ENCODE measurements around the gene MED26.

Gene MED26

DNA sequence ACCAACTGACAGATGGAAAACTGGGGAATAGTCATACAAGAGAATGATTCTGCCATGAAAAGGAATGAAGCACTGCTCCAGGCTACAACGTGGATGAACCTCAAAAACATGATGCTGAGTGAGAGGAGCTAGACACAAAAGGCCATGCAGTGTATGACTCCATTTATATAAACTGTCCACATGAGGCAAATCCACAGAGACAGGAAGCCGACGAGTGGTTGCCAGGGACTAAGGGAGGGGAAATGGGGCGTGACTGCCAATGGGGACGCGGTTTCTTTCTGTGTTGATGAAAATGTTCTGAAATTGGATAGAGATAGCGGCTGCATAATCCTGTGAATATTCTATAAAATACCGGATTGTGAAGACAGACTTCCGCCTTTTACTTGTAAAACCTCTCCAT, 21.7 kb upstream of the MED26 start:
- no peak for DNase-seq

- DNase-seq: no peak
These were observed 17.1 kb upstream of the MED26 start for GRCh38 chr19:16645140-16645539.

DNA sequence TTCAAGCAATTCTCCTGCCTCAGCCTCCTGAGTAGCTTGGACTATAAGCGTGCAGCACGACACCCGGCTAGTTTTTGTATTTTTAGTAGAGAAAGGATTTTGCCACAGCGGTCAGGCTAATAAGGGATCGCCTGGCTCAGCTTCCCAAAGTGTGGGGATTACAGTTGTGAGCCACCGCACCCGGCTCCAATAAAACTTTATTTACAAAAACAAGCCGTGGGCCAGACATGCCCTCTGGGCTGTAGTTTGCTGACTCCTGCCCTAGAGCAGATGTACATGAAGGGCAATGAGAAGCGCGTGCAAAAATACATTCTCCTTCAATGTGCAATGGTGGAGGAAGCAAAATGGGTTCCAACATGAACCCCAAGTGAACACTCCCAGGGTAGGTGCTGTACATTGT, 13.7 kb upstream of the MED26 start:
- no peak for DNase-seq

DNA sequence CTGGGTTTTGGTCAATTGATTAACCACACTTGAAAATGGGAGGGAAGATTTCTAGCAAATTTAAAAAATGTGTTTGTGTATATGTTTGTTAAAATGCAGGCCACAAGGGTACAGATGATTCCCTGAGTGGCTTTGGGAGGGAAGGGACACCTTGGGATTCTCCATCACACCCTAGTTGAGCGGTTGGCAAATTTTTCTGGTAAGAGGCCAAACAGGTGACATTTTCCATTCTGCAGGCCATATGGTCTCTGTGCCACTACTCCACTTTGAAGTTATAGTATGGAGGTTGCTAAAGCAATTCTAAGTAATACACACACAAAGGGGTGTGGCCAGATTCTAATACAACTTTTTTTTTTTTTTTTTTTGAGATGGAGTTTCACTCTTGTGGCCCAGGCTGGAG, 12.9 kb upstream of the MED26 start:
- no peak for DNase-seq

DNA sequence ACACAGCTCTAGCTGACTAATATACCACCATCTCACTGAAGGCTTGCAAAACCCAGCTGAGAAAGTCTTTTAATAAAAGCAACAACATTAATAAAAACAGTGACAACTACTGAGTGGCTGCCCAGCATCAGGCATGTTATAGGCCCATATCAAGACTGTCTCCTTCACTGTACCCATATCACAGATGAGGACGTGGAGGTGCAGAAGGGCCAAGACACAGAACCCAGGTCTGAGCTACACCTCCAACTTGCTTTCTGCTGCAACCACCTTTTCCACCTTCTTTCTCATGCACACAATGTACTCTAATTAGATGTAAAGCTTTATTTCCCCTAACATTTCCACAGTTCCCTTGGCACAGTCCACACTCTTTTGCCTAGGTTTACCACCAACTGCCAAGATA, 10.7 kb upstream of the MED26 start:
- no peak for DNase-seq

- no peak for DNase-seq
These were observed 9.5 kb upstream of the MED26 start for GRCh38 chr19:16637535-16637934.

- DNase-seq: no peak
These were observed 3.5 kb upstream of the MED26 start for GRCh38 chr19:16631465-16631864.

DNA sequence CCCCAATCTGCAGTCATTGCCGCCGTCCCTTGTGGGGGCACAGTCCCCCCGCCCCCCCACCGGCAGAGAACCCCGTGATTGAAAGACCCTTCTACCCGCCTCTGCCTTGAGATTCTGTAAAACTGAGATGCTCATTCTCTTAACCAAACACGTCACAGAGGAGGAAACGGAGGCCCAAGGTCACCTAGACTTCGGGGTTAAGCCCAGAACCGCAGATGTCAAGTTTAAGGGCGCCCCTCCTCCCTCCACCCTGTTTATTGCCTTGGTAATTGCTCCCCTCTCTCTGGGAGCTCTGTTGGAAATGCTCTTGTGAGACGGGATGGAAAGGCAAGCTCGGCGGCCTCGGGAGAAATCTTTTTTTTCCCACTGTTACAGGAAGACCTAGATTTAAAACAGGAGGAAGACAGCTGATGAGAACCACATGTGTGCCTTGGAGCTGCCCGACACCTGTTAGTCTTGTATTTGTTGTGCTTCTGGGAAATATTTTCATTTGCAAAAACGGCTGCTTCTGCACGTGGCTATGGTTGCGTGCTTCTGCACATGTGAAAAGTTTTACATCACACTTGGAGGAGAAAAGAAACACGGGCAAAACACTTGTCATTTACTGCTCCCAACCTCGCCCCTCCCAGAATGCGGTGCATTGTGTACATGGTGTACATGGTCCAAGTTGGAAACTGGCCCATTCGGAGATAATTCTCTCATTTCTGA, 1.1 kb upstream of the MED26 start:
- DNase-seq: no peak

DNA sequence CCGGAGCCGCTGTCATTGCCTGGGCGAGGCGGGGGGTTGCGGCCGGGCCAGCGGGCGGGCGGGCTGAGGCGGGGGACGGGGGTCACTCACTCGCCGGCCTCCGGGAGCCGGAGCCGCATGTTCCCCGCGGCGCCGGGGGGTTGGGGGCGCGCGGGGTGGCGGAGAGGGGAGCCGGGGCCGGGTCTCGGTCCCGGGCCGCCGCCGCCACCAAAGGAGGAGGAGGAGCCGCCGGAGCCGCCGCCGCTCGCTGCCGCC, 149 bp downstream of the MED26 start:
- DNase-seq: no peak

GRCh38 chr19:16627193-16627927, 644 bp downstream of the MED26 start:
- no peak for DNase-seq

DNA sequence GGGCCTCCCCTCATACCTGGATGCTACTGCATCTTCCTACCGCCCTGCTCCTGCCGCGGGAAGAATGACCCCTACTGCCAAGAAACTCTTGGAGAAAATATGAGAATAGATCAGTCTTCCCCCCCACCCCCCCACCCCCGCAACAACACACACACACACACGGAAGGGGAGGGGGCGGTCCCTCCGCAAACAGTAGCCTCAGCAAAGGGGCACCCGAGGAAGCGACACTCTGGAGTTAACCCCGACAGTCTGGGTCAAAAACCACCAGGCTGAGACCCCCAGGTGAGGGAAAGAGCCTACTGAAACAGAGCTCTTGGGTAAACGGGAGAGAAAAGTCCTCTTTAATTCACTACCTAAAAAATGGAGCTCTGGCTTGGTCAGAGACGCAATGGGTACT, 1.2 kb downstream of the MED26 start:
- no peak for DNase-seq

DNA sequence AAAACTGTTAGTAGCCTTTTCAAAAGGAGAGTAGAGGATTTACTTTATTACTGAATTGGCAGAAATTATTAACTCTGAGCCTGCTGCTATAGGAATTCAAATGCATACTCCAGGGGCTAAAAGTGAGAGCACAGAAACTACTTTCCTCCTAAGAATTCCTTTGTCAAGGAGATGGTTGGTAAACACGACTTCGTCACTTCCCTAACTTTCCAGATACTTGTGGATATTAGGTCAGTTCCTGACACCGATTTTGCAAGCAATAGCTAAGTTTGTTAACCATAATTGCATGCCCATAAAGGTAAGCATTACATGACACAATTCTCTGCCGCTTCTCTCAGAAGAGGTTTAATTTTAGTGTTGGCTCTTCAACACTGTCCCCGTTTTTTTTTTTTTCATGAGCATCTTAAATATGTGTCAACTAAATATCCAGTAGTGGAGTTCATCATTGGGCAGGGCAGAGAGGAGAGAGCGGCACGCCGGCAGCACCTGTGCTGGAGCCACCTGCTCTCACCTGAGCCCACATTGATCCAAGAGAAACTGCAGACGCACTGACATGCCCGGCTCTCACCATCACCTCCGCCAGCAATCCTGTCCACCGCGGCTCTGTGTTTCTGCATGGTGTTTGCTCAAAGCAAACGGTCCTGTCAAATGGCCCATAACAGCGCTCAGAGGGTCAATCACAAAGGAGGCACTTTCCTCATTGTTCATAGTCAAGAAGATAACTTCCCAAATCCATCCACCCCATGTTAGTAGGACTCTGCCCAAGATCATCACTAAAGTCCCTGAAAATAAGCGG, 2.6 kb downstream of the MED26 start:
- no peak for DNase-seq

GRCh38 chr19:16624236-16624635, 3.8 kb downstream of the MED26 start:
- DNase-seq: no peak

DNA sequence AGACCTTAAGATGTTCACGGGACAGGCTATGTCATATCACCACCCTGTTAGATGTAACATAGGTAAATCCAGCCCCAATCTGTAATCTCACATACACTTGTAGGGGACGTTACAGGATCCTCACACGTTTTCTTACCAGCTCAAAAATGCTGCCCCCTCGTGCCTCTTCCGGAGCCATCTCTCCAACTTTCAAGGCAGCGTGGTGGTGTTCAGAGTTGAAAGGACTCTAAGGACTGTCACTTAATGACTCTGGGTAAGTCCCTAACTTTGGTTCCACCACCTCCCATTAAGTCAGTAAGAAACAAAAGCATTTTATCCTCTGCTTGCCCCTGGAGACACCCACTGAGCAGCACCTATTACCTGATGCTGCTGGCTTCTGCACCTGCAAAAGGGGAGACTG, 4.4 kb downstream of the MED26 start:
- no peak for DNase-seq

GRCh38 chr19:16623066-16623465, 4.9 kb downstream of the MED26 start:
- no peak for DNase-seq

DNA sequence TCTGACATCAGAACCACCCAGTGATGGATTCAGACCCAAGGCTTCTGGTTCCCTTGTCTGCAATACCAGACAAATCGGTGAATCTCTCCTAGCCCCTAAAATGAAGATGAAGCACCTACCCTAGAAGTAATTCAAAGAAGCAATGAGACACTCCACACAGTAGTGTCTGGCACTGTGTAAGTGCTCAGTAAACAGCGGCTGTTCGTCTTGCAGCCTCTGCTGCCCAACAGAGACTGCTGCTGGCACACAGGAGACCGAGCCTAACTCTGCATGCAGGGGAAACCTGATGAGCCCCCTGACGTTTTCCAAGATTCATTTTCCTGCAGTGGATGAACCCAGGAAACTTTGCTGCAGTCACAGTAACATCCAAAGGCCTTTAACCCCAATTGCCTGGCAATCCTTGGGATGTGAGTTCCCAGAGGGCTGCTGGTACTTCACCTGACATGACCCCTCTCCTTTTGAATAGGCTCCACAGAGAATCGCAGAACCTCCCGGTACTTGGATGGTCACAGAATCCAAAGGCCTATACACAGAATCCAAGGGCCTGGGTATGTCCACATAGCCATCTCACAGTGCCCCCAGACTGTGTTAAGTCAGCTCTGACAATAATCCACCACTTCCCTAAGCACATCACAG, 6.7 kb downstream of the MED26 start:
- no peak for DNase-seq

DNA sequence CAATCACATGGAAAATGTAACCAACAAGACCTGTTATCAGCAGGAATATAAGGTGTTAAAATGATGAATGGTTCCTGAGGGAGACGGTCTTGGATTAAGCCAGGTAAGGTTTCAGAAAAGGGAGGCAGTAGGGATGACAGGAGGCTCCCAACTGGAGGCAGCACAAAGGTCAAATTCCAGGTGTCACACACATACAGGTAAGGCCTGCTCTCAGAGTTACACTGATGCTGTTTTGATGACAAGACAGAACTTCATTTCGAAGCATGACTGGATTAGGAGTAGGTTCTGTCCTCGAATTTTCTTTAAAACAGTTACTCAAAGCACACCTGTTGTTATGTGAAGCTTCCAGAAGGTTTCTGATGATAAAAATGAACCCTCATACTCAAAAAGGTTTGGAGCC, 7.4 kb downstream of the MED26 start:
- DNase-seq: no peak

- no peak for DNase-seq
These were observed 8.0 kb downstream of the MED26 start for GRCh38 chr19:16620018-16620417.

GRCh38 chr19:16619457-16619856, 8.5 kb downstream of the MED26 start:
- no peak for DNase-seq

DNA sequence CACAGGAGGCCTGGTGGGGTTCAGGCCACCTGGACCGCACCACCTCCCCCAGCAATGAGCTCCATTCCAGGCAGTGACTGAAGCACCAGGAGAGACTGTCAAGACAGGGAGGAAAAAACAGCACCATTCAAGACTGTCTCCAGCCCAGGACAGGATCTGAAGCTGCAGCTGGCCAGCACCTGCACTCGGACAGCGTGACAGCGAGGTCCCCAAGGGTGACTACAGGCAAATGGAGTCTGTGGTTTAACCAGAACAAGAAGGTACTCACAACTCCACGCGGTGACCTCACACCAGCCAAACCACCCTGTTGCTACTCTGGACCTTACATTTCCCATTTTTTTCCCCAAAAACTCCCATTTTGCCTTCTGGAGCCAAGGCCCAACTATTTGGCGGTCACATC, 9.8 kb downstream of the MED26 start:
- no peak for DNase-seq

GRCh38 chr19:16615808-16616207, 12.2 kb downstream of the MED26 start:
- DNase-seq: no peak

- no peak for DNase-seq
These were observed 13.1 kb downstream of the MED26 start for GRCh38 chr19:16614941-16615340.

- DNase-seq: no peak
These were observed 14.2 kb downstream of the MED26 start for GRCh38 chr19:16613841-16614240.

- DNase-seq: no peak
These were observed 15.4 kb downstream of the MED26 start for GRCh38 chr19:16612636-16613035.

All from kidney glomerular epithelial cell (primary cell).